Heart right ventricle (tissue), 16 donors: ENCODE results near the gene CAPN2. TPM values are rescaled to one million over a fixed set of nuclear protein-coding genes. Genes with fewer than 3 reads are reported as not detected.

Source experiments
- ATAC-seq, 8 donors: fragments of 200-7000 bp; cut with Tn5 transposase; one replicate each; pipeline ENCODE4 v1.9.1; 2020; ENCODE audit warnings: mild to moderate bottlenecking in 8 of 8, moderate library complexity in 8 of 8, moderate number of reproducible peaks in 1 of 8
- DNase-seq, 2 donors: peaks; one replicate each; pipeline ENCODE4 v3.0.0-alpha.2; 2020
- H3K27ac ChIP-seq, 10 donors: fragments of 200-600 bp; sonication (generic) in 2 of 10; one replicate each; pipeline versions ENCODE4 v1.5.0 to v1.8.0; 2020 to 2022; ENCODE audit warnings: mild to moderate bottlenecking in 3 of 10
- H3K27me3 ChIP-seq, 7 donors: fragments of 200-600 bp; one replicate each; pipeline ENCODE4 v1.8.0; 2021 to 2022; ENCODE audit warnings: mild to moderate bottlenecking in 2 of 7
- H3K36me3 ChIP-seq, 9 donors: fragments of 200-600 bp; sonication (generic) in 1 of 9; one replicate each; pipeline versions ENCODE4 v1.5.0 to v1.8.0; 2020 to 2022; ENCODE audit warnings: mild to moderate bottlenecking in 2 of 9
- H3K4me1 ChIP-seq, 9 donors: fragments of 200-600 bp; sonication (generic) in 1 of 9; one replicate each; pipeline versions ENCODE4 v1.5.0 to v1.8.0; 2020 to 2022; ENCODE audit warnings: mild to moderate bottlenecking in 4 of 9
- H3K4me3 ChIP-seq, 10 donors: fragments of 200-600 bp; sonication (generic) in 2 of 10; one replicate each; pipeline versions ENCODE4 v1.5.0 to v1.8.0; 2020 to 2022; ENCODE audit warnings: mild to moderate bottlenecking in 7 of 10, moderate library complexity in 2 of 10
- H3K9me3 ChIP-seq, 11 donors: fragments of 200-600 bp in 10 of 11; sonication (generic) in 2 of 11; one replicate each; pipeline versions ENCODE4 v1.5.0 to v1.8.0; 2013 to 2022; ENCODE audit warnings: mild to moderate bottlenecking in 2 of 11, control low read depth in 1 of 11, moderate library complexity in 1 of 11
- WGBS, 2 donors: extraction: QIAGEN DNeasy Blood & Tissue Kit; methylation state at CpG; one replicate each; pipeline ENCODE4 v1.1.7; 2013; ENCODE audit warnings: inconsistent platforms in 1 of 2; 5-methylcytosine and 5-hydroxymethylcytosine counted together
- intact Hi-C, 10 donors: fragments of 100-400 bp; cut with DNase I; formaldehyde crosslinking; loops; one replicate each; pipeline versions ENCODE4 v1.11.1 to v1.14.2; 2022
- polyA plus RNA-seq, 2 donors: library from polyadenylated mRNA; stranded (reverse); fragments of 200-250 nt; gene quantifications; one replicate each; pipeline ENCODE4 v1.2.3, GENCODE V29; 2013
- total RNA-seq, 10 donors: library from RNA; stranded (reverse); fragmentation: NEBNext Ultra II Directional in 3 of 10; extraction: Animal tissue kit (Norgen Biotek cat#: 25700) in 3 of 10; gene quantifications; one replicate each; pipeline versions ENCODE4 v1.2.1 to v1.2.4, GENCODE V29; 2021 to 2023
- TF ChIP-seq, protein P1 (sequence below), 9 donors: fragments of 200-600 bp; sonication (generic) in 2 of 9; IDR thresholded peaks; one replicate each; pipeline versions ENCODE4 v1.5.0 to v1.8.0; 2021 to 2022; ENCODE audit warnings: antibody characterized with exemption in 9 of 9, mild to moderate bottlenecking in 5 of 9, moderate library complexity in 1 of 9
- donor health status: Arrhythmogenic right ventricular cardiomyopathy.
- donor health status: ischemic (EF 13 %, LVEDD 7.1; RV severe dilation, severe dysfunction).
- donor health status: healthy with polysubstance abuse.
- donor health status: DM: no; HTN: yes; CAD: no.
- donor health status: DM: no; HTN: no; CAD: no.
- donor health status: ischemic (EF 25% LVEDD 6.9; RV normal size, moderate dysfunction).
- donor health status: ischemic (EF 25% LVEDD 5.7; RV mildly dilated, moderate dysfunction).
- donor health status: healthy.
- donor health status: DM: yes; HTN: yes; CAD: no.
- donor health status: Ischemic cardiomyopathy.
- donor health status: ischemic (EF 35%, LVEDD 5.7; RV mildly dilated, moderate dysfunction).
- donor health status: nonischemic (EF 11% LVEDD 7.7; RV severe dilation, severe dysfunction).
- donor health status: DM: yes; HTN: yes; CAD: no.
- donor health status: PGD.
- donor health status: ischemic (EF 29% LVEDD 5.4; RV normal size, mild dysfunction).
- donor health status: nonischemic (EF 23%, LVEDD 6.1; RV moderate dilation, normal function).

CAPN2 gene
- total and polyA plus RNA-seq, 12 donors = 62.4 to 107 (median 77.6) TPM

DNA sequence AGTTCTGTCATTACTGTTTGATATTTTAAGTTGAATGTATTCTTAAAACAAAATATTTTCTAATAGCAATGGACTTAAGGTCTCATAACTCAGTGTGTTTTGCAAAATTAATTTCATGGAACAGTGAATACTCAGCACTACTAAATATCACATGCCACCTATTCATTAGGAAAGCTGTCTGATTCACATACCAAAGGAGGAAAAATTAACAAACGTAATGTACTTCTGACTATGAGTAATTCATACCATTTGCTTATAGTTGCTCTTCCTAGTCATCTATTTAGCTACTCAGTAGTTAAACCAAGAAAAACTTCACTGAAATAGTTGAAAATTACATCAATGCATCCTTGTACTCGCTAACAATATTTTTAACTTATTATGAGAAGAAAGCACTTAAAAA is 98.2 kb downstream of the CAPN2 start:
- Histone ChIP-seq H3K4me1 (peaks cover 0 to 15% (median 7%) of the 10 kb centered on the region in 9 donors), H3K36me3 (peaks cover 0 to 84% (median 14%) of the 10 kb centered on the region in 9 donors), H3K9me3 (peaks cover 0 to 7% (median 0%) of the 10 kb centered on the region in 11 donors), H3K27me3 (no peaks in the 10 kb centered on the region), H3K4me3 (no peak overlapping the region), H3K27ac (no peak overlapping the region)
- no peak for ATAC-seq
- WGBS, 2 donors = 89 to 90% methylated on average over 2 of the region's 2 CpGs
- TF ChIP-seq, protein P1, sequence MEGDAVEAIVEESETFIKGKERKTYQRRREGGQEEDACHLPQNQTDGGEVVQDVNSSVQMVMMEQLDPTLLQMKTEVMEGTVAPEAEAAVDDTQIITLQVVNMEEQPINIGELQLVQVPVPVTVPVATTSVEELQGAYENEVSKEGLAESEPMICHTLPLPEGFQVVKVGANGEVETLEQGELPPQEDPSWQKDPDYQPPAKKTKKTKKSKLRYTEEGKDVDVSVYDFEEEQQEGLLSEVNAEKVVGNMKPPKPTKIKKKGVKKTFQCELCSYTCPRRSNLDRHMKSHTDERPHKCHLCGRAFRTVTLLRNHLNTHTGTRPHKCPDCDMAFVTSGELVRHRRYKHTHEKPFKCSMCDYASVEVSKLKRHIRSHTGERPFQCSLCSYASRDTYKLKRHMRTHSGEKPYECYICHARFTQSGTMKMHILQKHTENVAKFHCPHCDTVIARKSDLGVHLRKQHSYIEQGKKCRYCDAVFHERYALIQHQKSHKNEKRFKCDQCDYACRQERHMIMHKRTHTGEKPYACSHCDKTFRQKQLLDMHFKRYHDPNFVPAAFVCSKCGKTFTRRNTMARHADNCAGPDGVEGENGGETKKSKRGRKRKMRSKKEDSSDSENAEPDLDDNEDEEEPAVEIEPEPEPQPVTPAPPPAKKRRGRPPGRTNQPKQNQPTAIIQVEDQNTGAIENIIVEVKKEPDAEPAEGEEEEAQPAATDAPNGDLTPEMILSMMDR (IDR thresholded peaks at IDR 0.05) = no peak
- no peak for DNase-seq
- intact Hi-C loops = loop anchor here in 4 of 10 donors (5.0 to 10.0 kb wide), 2 partner anchors 37 to 94 kb away; partner anchors contain the start of gene TP53BP2 (in 3 of the 4)

DNA sequence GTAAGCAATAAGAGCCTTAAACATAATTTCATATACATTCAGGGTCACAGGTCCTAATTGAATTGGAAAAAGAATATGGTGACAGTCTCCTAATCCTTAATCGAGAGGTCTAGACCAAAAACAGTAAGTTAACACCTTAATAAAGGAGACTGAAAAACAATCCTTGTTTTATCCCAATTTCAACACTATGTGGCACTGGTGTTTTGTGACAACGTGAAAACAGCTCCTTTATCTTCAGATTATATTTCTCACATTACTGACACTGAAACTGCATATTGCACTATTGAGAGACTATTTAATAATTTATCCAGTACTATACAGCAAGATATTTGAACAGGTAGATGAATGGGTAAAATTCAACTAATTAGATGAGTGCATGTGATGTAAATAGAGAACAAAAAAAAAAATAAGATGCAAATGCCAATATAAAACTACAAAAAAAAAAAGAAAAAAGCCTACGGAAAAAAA is 99.3 kb downstream of the CAPN2 start:
- Histone ChIP-seq H3K9me3 (peaks cover 0 to 7% (median 0%) of the 10 kb centered on the region in 11 donors), H3K4me1 (peaks cover 0 to 22% (median 10%) of the 10 kb centered on the region in 9 donors), H3K4me3 (no peak overlapping the region), H3K36me3 (peaks cover 0 to 74% (median 14%) of the 10 kb centered on the region in 9 donors), H3K27me3 (no peaks in the 10 kb centered on the region), H3K27ac (no peak overlapping the region)
- 44 to 50% methylated on average over 3 of the region's 3 CpGs for WGBS, 2 donors
- peak in 5 of 8 donors; percentile 35 to 66 (median 52) for ATAC-seq
- DNase-seq = no peak
- TF ChIP-seq, protein P1 (IDR thresholded peaks at IDR 0.05) = peak in 8 of 9 donors; percentile 29 to 75 (median 58)
- intact Hi-C loops = loop anchor here in 4 of 10 donors (5.0 to 10.0 kb wide), 2 partner anchors 36 to 93 kb away; partner anchors contain the start of gene TP53BP2 (in 3 of the 4)

DNA sequence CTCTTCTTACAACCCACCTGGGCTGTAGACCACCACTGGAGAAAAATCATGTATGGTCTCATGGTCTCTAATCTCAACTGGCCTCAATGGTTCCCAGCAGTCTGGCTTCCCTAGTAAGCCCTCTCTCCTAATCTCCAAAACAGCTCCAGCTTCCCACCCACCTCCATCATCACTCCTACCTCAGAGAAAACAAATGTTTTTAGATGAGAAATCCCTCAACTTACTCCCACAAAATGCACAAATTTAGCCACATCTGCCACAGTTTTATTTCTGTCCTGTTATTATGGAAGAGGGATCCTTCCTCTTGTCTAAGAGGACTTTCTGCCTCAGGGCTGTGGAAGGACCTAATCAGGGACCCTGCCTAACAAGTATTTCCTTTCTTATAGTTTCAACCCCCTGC is 101.3 kb downstream of the CAPN2 start:
- Histone ChIP-seq H3K4me3 (no peak overlapping the region), H3K9me3 (no peaks in the 10 kb centered on the region), H3K4me1 (peaks cover 0 to 22% (median 10%) of the 10 kb centered on the region in 9 donors), H3K36me3 (peaks cover 0 to 65% (median 14%) of the 10 kb centered on the region in 9 donors), H3K27ac (no peak overlapping the region), H3K27me3 (no peaks in the 10 kb centered on the region)
- no peak for DNase-seq
- TF ChIP-seq, protein P1 (IDR thresholded peaks at IDR 0.05) = no peak
- ATAC-seq = no peak
- intact Hi-C loops = loop anchor here in 4 of 10 donors (5.0 to 10.0 kb wide), 2 partner anchors 34 to 91 kb away; partner anchors contain the start of gene TP53BP2 (in 3 of the 4)

DNA sequence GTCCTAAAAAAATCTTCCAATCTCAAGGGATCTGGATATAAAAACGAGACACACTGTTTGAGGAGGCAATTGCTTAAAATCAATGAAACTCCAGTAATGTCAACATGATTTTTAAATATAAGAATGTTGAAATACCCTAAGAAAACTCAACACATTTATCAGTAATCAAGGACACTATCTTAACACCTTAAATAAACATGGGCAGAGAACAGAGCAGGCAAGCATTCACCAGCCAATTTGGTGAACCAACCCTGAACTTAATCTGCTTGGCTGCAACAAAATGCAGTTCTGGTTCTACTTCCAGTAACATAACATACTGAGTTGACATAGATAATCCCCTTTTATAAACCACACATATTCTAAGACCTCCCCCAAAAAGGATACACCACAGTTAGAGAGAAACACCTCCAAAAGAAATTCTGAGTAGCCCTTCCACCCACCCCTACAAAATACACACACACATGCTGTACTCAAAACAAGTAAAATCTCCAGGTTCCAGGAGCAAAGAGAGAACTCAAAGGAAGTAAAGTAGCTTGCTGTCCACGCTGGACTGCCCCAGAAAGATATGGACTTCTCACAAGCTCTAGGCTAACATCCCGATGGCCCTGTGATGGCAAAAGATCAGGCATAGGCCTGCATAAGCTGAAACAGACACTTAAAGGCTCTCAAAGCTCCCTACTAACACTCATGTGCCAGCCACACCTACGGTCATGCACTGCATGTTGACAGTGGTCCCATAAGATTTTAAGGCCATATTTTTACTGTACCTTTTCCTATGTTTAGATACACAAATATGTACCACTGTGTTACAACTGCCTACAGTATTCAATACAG is 102.9 kb downstream of the CAPN2 start:
- ATAC-seq (peak in 1 of 8 donors; percentile 37), DNase-seq (no peak)
- Histone ChIP-seq H3K27me3 (no peaks in the 10 kb centered on the region), H3K9me3 (no peaks in the 10 kb centered on the region), H3K27ac (no peak overlapping the region), H3K4me1 (peaks cover 0 to 33% (median 13%) of the 10 kb centered on the region in 9 donors), H3K4me3 (no peak overlapping the region), H3K36me3 (peaks cover 0 to 56% (median 14%) of the 10 kb centered on the region in 9 donors)
- 38 to 54% methylated on average over 4 of the region's 4 CpGs for WGBS, 2 donors
- TF ChIP-seq, protein P1 (IDR thresholded peaks at IDR 0.05) = no peak
- intact Hi-C loops = loop anchor here in 1 of 10 donors (10.0 kb wide), 1 partner anchor 90 kb away; no protein-coding TSS in a partner anchor
